GM18873 (cell line): ENCODE measurements around the gene FAAP100.

ENCODE experiments used
- ATAC-seq: cut with Tn5 transposase; IDR thresholded peaks from one replicate; pipeline ENCODE4 v1.9.1; 2021; ENCODE audit warnings: mild to moderate bottlenecking, moderate library complexity, moderate number of reproducible peaks; ENCODE audit not compliant: unreplicated experiment, low FRiP score

Gene FAAP100

DNA sequence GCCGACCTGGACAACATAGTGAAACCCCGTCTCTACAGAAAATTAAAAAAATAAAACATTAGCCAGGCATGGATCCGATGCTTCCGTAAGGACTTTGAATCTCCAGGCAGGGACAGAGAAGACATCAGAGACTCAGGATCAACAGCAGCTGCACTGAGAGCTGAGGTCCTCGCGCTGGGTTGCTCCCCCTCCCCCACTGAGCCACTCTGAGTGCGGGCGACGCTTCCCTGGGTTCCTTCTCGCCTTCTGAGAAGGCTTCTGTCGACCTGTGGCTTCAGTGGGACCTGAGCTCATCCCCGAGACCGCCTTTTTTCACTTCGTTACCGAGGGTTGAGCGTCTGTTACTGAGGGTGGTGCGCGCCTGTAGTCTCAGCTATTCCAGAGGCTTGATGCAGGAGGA, 60.0 kb downstream of the FAAP100 start:
- no peak for ATAC-seq

DNA sequence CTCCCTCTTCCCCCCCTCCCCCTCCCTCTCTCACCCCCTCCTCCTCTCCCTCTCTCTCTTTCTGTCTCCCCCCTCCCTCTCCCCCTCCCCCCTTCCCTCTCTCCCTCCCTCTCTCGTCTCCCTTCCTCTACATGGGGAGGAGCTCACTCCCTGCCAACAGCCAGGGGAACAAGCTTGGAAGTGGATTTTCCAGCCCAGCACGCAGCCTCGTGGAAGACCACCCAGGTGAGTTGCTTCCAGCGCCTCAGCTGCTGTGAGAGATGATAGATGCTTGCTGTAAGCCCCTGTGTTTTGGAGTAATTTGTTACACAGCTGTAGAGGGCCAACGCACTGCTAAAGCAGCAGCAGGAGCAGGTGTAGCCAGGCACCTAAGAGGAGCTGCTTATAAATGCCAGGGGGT, 60.4 kb downstream of the FAAP100 start:
- ATAC-seq: no peak

DNA sequence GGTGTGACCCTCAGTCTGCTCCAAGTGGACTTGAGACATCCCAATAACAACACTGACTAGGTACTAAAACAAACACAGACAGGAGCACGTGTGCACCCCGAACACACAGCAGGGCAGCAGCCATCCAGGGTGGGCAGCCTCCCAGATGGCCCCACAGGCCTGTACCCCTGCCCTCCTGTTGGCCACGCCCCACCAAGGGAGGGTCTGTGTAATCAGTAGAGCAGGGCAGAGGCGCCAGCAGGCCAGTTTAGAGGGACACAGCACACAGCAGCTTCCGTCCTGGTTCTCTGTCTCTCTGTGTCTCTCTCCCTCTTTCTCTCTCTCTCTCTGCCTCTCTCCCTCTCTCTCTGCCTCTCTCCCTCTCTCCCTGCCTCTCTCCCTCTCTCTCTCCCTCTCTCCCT, 61.0 kb downstream of the FAAP100 start:
- ATAC-seq: no peak

DNA sequence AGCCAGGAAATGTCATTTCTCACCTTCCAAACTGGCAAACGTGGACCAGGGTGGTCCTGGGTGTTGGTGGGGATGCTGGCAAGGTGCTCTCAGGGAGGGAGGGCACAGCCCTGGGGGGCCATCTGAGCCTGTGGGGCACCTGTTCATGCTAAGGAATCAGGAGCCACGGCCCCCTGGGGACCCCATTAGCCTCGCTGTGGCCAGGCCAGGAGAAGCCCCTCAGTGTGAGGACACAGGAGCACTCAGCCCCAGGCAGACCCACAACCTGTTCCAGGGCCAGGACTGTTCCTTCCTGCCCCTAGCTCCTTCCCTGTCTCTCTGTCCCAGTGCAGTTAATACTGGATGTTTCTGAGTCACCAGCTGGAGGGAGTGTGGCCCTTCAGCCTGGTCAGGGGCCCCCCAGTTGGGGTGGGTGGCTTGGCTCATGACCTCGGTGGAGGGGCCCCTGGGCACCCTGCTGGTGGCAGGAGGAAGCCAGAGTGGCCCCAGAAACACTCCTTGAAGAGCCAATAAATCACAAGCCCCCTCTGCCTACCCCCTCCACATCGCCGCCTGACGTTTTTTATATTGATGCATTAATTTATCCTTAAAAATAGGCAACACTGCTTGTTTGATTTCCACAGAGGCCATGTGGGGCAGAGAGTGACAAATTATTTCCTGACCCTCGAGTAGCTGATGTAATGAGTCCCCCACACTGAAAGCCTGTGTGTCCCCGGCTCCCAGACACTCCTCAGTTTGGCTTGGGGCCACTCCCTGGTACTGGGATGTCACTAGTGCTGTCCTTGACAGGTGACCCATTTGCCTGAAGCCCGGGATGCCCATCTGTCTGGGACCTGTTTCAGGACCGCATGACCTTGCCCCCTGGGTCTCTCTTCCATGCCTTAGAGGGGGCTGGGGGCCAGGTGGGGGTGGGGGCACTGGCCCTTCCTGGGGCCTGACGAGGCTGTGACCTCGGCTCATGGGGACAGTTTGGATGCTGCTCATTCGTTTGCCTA, 61.9 kb downstream of the FAAP100 start:
- ATAC-seq: no peak
